NCI-H524 treated with DMSO at 0.1 percent for 48 hours (cell line): ENCODE results near the gene ATP13A3.
"Not testable (repeated sequence)": the region's sequence is repeated elsewhere in the genome, so short reads cannot be mapped to it uniquely, and the experiment has no call there.

Experiments used
- DNase-seq: peaks from one replicate; lab custom pipeline; 2025; lab: John Stamatoyannopoulos, UW

Gene ATP13A3

GRCh38 chr3:194499516-194499915 is 12.7 kb upstream of the ATP13A3 start:
- DNase-seq: not testable (repeated sequence)

- no peak for DNase-seq
These were observed 11.2 kb upstream of the ATP13A3 start for GRCh38 chr3:194497799-194498575.

GRCh38 chr3:194496217-194496919 is 9.6 kb upstream of the ATP13A3 start:
- no peak for DNase-seq

- no peak for DNase-seq
These were observed 8.2 kb upstream of the ATP13A3 start for GRCh38 chr3:194494951-194495374.

- not testable (repeated sequence) for DNase-seq
These were observed 7.5 kb upstream of the ATP13A3 start for GRCh38 chr3:194493995-194494927.

GRCh38 chr3:194492001-194492400 is 5.2 kb upstream of the ATP13A3 start:
- DNase-seq: no peak

GRCh38 chr3:194489736-194490612 is 3.2 kb upstream of the ATP13A3 start:
- DNase-seq: no peak

- DNase-seq: no peak
These were observed 1.4 kb upstream of the ATP13A3 start for GRCh38 chr3:194488055-194488742.

- DNase-seq: no peak
These were observed 670 bp upstream of the ATP13A3 start for GRCh38 chr3:194487289-194488054.

GRCh38 chr3:194485881-194486539 is 792 bp downstream of the ATP13A3 start:
- DNase-seq: no peak

GRCh38 chr3:194485468-194485880 is 1.3 kb downstream of the ATP13A3 start:
- DNase-seq: no peak

GRCh38 chr3:194484614-194485013 is 2.2 kb downstream of the ATP13A3 start:
- no peak for DNase-seq

- DNase-seq: no peak
These were observed 3.0 kb downstream of the ATP13A3 start for GRCh38 chr3:194483850-194484249.

GRCh38 chr3:194482830-194483229 is 4.0 kb downstream of the ATP13A3 start:
- DNase-seq: not testable (repeated sequence)

- DNase-seq: no peak
These were observed 4.6 kb downstream of the ATP13A3 start for GRCh38 chr3:194482196-194482593.

- no peak for DNase-seq
These were observed 5.1 kb downstream of the ATP13A3 start for GRCh38 chr3:194481525-194482195.

- no peak for DNase-seq
These were observed 5.7 kb downstream of the ATP13A3 start for GRCh38 chr3:194481103-194481502.

- DNase-seq: no peak
These were observed 10.0 kb downstream of the ATP13A3 start for GRCh38 chr3:194476784-194477183.

GRCh38 chr3:194475978-194476377 is 10.8 kb downstream of the ATP13A3 start:
- no peak for DNase-seq
